ENCODE measurements around the gene SECTM1.

SECTM1 gene

DNA sequence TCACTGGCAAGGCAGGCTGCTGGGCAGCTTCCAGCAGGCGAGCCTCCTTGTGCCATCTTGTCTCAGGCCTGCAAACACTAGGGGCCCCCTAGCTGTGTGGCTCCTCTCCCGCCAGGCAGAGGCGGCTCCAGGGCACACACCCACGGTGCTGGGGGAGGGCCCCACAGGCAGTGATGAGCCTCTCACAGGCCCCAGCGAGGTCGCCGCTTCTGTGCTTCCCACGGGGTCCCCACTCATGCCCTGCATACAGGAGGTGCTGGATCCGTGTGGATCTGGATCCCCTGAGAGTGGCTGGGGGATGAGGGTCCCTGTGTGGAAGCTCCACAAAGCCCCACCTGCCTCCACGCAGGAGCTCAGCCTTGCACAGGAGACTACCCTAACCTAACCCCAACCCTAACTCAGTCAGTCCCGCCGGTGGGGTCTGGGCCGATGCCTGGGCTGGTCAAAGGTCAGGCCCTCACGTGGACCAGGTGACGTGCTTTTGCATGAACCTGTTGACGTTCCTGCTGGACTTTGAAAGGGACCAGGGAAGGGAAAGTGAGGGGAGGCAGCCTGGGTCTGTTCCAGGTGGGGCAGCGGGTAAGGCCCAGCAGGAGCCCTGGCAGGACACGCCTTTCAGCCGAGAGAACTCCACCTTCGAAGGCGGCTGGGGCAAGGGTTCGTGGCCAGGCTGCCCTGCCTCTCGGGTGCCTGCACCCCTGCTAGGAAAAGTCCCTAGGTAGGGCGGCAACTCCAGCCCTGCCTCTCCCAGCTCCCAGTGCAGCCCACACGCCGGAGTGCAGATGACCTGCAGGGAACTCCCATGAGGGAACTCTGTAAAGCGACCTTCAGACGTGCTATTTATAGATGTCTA, 5.2 kb downstream of the SECTM1 start:
- no peak for DNase-seq (ENCODE audit: low read depth in 2 of 2)

DNA sequence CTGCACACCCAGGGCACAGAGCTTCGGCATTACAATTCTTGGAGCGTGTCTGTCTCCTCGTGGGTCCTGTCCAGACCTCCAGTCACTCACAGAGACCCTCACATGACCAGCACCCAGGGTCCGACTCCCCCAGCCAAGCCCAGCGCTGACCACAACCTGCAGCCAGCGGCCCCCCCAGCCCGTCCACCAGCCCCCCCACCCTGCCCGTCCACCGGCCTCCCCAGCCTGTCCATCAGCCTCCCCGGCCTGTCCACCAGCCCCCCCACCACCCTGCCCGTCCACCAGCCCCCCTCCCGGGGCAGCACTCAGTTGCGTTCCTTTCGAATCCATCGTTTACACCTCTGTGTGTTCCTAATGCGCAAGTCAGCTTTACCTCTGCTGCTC, 5.8 kb downstream of the SECTM1 start:
- no peak for DNase-seq (ENCODE audit: low read depth in 2 of 2)

DNA sequence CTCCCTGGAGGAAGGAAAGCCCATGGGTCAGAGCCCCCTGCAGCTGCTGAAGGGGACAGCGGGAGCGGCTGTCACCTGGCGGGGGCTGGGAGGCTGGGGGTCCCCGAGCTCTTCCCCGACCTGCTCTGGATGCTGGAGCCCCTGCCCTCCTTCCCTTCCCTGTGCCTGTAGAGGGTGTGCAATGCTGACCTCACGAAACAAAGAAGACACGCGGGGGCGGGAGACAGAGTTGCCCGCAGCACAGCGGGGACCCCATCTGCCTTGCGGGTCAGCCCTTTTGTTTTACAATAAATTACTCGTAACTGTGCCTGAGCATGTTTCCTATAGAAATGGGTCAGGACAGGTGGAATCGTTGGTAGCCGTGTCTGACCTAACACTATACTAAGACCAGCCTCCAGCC, 6.3 kb downstream of the SECTM1 start:
- DNase-seq (ENCODE audit: low read depth in 2 of 2), result no peak

DNA sequence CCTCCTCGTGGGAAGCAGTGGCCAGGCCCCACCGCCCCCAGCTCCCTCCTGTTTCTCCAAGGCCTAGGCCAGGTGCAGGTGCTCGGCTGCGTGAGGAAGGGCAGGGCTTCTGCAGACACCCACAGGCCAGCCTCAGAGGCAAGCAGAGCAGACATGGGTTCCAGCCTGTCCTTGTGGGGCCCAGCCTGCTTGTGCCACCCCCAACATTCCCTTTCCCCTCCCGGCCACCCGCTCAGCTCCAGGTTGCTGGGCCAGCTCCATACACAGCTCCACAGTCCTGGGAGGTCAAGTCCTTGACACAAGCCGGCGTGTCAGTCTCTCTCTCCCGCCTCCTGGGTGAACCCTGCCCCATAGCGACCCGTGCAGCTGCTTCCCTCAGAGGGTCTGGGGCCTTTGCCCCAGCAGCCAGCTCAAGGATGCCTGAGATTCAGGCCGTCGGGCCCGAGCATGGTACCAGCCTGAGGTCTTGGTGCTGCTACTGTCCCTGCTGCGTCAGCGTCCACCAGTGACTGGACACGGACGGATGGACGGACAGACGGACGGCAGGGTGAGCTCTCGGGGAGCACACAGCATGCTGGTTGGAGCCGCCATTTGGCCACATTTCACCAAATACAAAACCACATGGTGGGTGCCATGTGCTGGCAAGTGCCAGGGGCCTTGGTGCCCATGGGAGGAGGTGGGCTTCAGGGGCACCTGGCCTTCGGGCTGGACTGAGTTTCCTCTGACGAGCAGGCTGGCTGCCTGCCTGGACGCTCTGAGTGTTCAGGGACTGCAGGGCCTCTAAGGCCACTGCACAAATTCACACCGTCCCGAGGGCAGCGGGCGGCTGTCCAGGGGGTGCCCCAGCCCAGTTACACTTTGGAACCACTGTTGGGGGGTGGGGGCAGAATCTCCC, 8.0 kb downstream of the SECTM1 start:
- DNase-seq (ENCODE audit: low read depth in 2 of 2), result no peak

- no peak for DNase-seq (ENCODE audit: low read depth in 2 of 2)
Measured at GRCh38 chr17:82324566-82325285, 8.8 kb downstream of the SECTM1 start.

DNA sequence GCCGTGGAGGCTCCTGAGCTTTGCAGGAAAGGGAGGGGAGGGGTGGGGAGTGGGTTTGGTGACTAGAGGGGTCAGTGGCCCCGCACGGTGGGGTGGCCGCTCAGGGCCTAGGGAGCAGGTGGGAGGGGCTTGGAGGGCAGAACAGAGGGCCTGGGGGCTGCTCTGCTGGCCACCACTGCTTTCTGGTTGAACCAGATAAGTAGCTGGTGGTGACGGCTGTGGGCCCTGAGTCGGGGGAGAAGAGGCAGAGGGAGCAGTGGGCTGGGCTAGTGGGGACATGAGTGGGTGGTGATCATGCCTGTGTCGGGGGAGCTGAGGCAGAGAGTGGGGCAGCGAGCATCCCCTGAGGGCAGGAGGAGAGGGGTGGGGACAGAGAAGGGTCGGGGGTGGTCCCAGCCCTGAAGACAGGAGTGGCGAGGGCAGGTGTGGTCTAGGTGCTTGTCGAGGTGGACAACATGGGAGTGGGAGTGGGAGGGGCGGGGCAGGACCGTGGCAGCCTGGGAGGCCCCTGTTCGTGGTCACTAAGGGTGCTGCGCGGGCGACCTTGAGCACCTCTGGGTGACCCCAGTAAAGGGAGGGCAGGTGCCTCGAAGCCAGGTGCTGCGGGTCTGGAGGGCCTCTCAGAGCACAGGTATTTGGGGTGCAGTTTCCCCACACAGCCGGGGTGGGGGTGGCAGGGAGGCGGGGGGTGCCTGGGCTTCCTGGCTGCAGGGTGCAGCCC, 9.9 kb downstream of the SECTM1 start:
- no peak for DNase-seq (ENCODE audit: low read depth in 2 of 2)

GRCh38 chr17:82322526-82323453, 10.8 kb downstream of the SECTM1 start:
- DNase-seq (ENCODE audit: low read depth in 2 of 2), result no peak

GRCh38 chr17:82321947-82322466, 11.6 kb downstream of the SECTM1 start:
- no peak for DNase-seq (ENCODE audit: low read depth in 2 of 2)

- DNase-seq (ENCODE audit: low read depth in 2 of 2), result peak; percentile 70 to 74
Measured at GRCh38 chr17:82320956-82321927, 12.3 kb downstream of the SECTM1 start.

DNA sequence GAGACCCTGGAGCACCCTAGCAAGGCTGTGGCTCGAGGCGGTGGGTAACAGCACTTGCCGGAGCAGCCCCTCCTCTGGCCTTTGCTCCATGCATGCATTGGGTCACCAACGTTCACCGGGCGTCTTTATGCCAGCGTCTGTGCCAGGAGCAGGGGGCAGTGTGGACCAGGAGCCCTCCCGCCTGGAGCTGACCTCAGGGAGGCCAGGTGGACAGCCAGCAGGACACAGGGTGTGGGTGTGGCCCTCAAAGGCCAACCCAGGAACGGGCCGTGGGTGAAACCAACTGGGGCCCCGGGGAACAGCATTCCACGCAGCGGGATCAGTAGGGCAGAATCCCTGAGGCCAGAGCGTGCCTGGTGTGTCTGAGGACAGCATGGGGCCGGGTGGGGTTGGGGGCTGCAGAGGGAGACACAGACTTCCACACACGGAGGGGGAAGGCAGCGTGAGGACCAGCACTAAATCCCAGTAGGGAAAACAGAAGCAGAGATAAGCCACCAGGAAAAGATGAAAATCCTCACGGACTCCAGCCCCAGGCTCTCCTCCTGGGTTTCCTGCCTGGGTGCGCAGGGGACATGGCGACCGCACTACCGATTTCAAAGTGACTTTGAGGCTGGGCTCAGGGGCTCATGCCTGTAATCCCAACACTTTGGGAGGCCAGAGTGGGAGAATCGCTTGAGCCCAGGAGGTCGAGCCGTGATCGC, 13.3 kb downstream of the SECTM1 start:
- DNase-seq (ENCODE audit: low read depth in 2 of 2), result no peak

GRCh38 chr17:82319619-82320062, 13.9 kb downstream of the SECTM1 start:
- no peak for DNase-seq (ENCODE audit: low read depth in 2 of 2)

- DNase-seq (ENCODE audit: low read depth in 2 of 2), result no peak
Measured at GRCh38 chr17:82318772-82319606, 14.6 kb downstream of the SECTM1 start.

DNA sequence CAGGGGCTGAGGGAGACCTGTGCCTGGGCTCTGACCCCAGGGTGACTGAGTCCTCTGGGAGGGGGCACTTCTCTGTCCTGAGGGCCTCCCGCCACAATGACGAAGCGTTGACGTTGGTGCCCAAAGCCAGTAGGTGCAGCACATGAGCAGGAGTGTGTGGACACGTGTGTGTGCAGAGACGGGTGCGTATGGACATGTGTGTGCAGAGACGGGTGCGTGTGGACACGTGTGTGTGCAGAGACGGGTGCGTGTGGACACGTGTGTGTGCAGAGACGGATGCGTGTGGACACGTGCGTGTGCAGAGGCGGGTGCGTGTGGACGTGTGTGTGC, 15.4 kb downstream of the SECTM1 start:
- DNase-seq (ENCODE audit: low read depth in 2 of 2), result no peak

GRCh38 chr17:82317394-82318168, 16.0 kb downstream of the SECTM1 start, which contains the start of gene CD7:
TSS of gene CD7 (minus strand) at chr17:82317608. CDS start at chr17:82317495, 113 bp downstream.
- peak in 1 of 2 donors; percentile 66 for DNase-seq (ENCODE audit: low read depth in 2 of 2)

- DNase-seq (ENCODE audit: low read depth in 2 of 2), result no peak
Measured at GRCh38 chr17:82316651-82317393, 16.7 kb downstream of the SECTM1 start.
